Gastrocnemius medialis (tissue), 4 donors: ENCODE measurements around the gene IAH1.

ENCODE experiments used
- POLR2A ChIP-seq, 2 donors: fragments of 450-650 bp; IDR thresholded peaks; one replicate each; pipeline ENCODE4 v1.6.1; 2017; ENCODE audit warnings: antibody characterized with exemption in 2 of 2, mild to moderate bottlenecking in 2 of 2, moderate library complexity in 2 of 2
- TF ChIP-seq, protein P1 (sequence below), 5 experiments: fragments of 450-650 bp in 3 of 5; fragments of 200-600 bp in 2 of 5; sonication (generic) in 2 of 5; IDR thresholded peaks in 4 of 5; conservative IDR thresholded peaks in 1 of 5; 1 replicate in 4 of 5; 2 replicates in 1 of 5; pipeline ENCODE4 v1.5.1; 2016 to 2019; ENCODE audit warnings: antibody characterized with exemption in 5 of 5, mild to moderate bottlenecking in 3 of 5, moderate library complexity in 3 of 5

DNA sequence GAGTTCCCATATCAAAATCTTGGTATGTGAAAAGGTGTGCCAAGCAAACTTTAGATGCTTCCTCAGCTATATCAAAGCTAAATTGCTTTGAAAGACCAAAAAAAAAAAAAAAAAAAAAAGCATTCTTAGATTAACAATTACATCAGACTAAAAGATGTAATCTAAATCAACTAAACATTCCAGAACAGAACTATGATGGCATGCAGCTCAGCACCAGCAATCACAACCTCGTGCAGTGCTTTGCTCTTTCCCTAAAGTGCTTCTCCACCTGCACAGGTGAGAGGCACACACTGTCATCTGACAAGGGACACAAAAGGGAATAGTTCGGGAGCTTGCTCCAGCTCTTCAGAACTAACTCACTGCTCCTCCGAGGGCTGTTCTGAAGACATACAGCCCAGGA lies 43.8 kb downstream of the IAH1 start:
- TF ChIP-seq, protein P1, sequence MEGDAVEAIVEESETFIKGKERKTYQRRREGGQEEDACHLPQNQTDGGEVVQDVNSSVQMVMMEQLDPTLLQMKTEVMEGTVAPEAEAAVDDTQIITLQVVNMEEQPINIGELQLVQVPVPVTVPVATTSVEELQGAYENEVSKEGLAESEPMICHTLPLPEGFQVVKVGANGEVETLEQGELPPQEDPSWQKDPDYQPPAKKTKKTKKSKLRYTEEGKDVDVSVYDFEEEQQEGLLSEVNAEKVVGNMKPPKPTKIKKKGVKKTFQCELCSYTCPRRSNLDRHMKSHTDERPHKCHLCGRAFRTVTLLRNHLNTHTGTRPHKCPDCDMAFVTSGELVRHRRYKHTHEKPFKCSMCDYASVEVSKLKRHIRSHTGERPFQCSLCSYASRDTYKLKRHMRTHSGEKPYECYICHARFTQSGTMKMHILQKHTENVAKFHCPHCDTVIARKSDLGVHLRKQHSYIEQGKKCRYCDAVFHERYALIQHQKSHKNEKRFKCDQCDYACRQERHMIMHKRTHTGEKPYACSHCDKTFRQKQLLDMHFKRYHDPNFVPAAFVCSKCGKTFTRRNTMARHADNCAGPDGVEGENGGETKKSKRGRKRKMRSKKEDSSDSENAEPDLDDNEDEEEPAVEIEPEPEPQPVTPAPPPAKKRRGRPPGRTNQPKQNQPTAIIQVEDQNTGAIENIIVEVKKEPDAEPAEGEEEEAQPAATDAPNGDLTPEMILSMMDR (IDR thresholded peaks at IDR 0.05 in 4 of 5, conservative IDR thresholded peaks at IDR 0.05 in 1 of 5): no peak
- no peak for TF ChIP-seq POLR2A (IDR thresholded peaks at IDR 0.05)
